Left renal pelvis (tissue), 4 donors: ENCODE results near the gene TBC1D5. TPM values are rescaled to one million over a fixed set of nuclear protein-coding genes. Genes with fewer than 3 reads are reported as not detected.
"Not testable (repeated sequence)": the region's sequence is repeated elsewhere in the genome, so short reads cannot be mapped to it uniquely, and the experiment has no call there.

Experiments
- DNase-seq, 4 donors: peaks; one replicate each; pipeline ENCODE4 v3.0.0-alpha.2; 2013; ENCODE audit warnings: low read depth in 4 of 4, low spot score in 3 of 4
- polyA plus RNA-seq, 4 donors: library from polyadenylated mRNA; unstranded; fragments of 120-200 nt; gene quantifications; one replicate each; pipeline ENCODE4 v1.2.1, GENCODE V29; 2013; ENCODE audit not compliant: insufficient read length in 4 of 4

TBC1D5 gene
- polyA plus RNA-seq, 4 donors: 43.0 to 58.2 (median 52.0) TPM

DNA sequence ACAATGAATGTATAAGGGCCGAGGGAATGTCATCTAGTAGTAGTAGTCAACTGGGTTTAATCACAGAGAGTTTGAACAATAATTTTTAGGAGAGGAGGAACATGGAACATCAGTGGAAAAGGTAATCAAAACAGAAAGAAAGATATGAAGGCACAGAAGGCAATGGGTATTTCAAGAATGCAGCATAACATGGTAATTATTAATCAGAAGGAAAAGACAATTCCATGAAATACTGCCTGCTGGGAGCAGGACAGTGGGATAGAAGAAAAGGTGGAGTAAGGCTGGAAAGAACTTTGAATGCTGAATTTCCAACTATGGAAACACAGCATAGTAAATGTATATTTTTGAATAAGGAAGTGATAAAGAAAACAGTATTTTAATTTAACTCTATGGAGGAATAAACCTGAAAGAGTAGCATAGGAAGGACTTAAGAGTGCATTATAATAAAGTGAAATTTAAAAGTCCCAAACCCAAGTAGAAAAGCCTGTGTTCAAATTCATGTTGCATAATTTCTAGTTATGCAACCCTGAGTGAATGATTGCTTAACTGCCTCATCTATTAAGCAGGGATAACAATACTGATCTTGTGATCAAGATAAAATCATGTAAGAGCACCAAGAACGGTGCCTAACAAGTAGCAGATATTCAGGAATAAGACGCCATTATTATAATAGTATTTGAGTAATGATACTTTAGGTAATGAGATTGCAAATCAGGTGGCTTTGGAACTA lies 357.7 kb downstream of the TBC1D5 start:
- no peak for DNase-seq

- DNase-seq: no peak
Measured at GRCh38 chr3:17373304-17373703, 369.1 kb downstream of the TBC1D5 start.

DNA sequence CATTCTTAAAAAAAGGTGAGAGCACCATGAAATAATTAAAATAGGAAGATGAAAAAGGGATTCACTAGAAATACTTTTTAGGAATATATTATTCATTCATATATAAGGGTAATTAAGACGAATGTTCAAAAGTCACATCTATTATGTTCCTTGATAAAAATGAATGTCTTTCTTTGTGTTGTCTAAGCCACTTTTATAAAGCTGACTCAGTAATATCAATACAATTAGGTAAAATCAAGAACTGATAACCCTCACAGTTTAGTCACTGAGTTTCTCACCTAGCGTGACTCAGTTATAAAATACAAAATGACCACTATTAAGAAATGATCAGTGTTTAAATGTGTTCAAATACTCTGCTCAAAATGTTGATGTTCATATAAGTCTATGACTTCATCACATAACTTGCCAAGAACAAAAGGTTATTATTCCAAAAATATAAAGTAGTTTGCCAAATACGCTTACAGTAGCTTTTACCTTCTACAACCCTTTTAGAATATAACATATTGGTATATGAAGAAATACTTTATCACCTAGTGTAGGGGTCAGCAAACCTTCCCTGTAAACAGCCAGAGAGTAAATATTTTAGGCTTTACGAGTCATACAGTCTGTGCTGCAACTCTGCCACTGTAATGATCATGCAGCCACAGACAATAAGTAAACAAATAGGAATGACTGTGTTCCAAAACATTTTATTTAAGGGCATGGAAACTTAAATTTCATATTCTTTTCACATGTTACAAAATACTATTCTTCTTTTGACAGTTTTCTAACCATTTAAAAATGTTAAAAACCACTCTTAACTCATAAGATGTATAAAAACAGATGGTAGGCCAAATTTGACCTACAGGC lies 369.8 kb downstream of the TBC1D5 start:
- no peak for DNase-seq

DNA sequence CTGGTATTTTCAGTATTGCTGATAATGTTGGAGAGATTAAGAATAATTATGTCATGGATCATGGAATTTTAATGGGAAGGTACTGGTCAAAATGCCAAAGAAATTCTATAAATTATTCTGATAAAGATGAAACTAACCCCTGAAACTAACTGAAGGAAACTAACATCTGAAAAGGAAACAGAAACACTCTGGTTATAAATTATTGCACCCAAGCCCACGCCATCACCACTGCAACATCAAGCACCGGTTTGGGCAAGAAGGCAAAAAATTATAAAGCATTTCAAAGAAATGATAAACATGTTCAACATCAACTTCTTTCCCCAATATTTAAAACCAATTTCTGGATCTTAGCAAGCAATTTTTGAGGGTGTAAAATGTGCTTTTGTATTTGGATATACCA lies 372.5 kb downstream of the TBC1D5 start:
- DNase-seq: no peak

DNA sequence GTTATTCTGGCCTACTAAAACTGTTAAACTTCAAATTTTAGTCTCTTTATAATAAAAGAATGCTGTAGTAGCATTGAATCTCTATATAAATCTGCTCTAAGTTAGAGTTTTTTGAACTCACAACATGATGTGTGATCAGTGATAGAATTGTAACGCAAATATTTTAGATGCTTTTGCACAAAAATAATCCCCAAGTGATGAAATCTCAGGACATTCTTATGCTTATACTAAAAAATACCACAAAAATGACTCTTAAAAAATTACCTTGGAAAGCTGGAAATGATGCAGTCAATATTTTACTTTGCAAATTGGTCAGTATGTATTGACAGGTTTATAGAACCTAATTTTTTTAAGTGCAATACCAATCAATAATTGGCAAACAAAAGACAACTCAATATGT lies 375.3 kb downstream of the TBC1D5 start:
- DNase-seq: no peak

DNA sequence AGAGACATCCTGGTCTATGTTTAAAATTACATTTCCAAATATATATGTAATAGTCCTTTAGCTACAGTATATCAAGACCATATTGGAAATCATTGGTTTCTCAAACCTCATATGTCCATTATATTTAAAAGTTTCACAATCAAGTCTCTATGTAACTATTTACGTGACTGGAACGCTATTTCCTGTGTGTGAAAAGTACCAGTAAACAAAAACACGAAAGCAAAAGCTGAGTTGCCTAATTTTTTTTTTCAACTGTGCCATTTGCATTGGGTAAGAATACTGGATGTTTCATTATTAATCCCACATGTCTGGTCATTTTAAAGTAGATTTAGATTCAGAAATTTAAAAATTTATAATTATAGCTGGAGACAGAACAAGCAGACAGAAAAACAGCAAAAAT lies 381.4 kb downstream of the TBC1D5 start:
- no peak for DNase-seq

GRCh38 chr3:17359911-17360310 lies 382.5 kb downstream of the TBC1D5 start:
- DNase-seq: no peak

DNA sequence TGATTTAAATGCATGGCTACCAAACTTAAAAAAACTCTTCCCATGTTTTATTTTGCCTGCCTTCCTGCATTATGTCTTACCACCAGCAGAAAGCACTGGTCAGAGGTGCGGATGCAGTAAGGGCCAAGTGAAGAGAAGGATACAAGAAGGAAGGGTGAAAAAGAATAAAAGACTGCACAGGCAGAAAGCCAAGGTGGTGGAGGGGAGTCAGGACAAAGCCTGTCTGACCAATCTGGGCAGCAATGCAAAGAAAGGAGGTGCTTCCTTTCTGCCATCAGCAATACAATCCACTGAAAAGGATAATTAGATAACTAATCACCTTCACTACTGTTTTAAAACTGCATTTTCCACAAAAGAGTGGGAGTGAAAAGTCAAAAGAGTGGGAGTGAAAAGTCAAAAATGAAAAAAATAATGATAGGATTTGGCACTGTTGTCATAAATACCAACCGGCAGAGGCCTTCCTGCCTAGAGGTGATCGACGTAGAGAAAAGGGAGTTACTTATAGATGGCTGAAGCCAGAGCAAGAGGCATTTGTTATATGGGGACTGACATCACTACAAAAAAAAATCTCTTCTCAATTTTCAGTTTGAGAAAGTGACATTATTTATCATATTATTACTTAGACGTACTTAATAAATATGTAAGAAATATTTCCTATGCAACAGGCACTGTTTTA lies 385.3 kb downstream of the TBC1D5 start:
- DNase-seq: no peak

DNA sequence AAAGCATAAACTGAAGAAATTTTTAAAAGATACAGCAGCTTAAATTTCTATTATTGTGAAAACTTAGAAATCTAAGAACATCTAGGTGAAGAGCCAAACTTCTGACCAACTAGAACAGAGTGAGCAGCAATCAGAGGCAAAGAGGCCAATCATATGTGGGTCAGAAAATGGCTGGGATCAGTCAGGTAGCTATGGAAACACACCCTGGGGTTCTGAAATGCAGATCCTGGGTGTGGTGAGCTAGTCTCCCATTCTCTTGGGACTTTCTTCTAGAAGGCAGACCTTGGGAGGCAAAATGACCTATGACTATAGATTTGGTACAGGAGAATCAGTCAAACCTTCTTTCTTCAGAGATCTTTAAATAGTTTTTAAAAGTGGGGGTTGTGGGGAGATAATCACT lies 385.8 kb downstream of the TBC1D5 start:
- no peak for DNase-seq

- DNase-seq: no peak
Measured at GRCh38 chr3:17355591-17355990, 386.8 kb downstream of the TBC1D5 start.

DNA sequence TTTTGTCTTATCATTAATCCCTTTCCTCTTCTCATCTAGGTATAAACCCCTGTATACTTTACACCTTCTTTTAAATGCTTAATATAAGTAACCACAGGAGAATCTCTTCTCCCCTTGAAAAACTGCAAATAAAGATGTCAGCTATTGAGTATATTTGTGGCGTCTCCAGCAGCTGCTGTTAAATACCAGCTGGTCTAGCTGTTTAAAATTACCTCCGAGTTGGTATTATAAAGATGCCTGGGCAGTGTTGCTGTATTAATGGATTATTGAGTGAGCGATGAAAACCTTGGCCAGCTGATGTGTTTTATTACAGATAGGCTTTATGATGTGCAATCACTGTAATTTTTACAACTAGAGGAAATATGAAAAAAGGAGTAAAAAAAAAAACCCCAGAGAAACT lies 388.1 kb downstream of the TBC1D5 start:
- no peak for DNase-seq

DNA sequence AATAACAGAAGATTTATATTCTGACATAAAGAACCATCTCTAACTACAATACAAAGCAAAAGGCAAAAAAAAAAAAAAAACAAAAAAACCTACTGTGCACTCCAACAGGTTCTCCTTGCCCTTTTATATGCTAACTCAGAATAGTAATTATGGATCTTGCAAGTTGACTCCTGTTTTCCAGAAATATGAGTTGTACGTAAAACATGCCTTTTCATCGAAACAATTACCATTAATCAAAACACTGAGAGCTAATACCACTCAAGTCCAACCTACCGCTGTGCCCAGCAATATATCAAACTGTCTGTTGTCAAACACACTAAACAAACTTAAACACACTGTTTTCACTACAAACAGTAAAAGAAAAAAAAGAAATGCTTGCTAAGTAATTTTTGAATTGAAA lies 389.8 kb downstream of the TBC1D5 start:
- no peak for DNase-seq

- not testable (repeated sequence) for DNase-seq
Measured at GRCh38 chr3:17351193-17351592, 391.2 kb downstream of the TBC1D5 start.

GRCh38 chr3:17349093-17349492 lies 393.3 kb downstream of the TBC1D5 start:
- DNase-seq: no peak

DNA sequence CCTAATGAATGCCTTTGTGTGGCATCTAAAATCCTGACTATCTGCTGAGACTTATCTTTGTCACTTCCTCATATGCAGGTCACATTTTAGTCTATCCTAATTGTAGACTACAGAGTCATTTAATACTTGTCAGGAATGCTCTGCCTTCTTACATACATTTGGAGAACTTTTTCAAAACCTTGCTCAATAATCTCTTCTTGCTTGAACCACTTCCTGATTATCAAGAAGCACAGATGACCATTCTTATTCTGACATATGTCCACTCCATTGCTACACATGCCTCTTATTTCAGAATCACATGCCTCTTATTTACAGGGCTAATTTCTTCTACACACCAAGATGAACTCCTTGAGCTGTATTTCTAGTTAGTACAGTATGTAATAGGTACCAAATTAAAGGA lies 400.3 kb downstream of the TBC1D5 start:
- no peak for DNase-seq

DNA sequence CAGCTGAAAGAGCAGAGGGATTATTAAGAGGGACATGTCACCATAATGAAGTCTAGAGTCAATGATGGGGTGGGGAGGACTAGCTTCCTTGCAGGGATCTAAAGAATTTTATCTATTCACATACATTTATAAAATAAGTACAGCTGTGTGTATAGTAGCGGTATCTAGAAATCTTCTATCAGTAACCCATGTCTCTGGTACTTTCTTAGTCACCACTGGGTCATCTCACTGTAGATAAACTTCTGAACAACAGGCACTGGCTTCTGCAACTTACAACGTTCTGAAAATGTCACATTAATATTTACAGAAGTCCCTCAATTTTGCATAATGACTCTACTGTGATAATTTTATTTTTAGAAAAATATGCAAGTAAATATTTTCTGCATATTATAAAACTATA lies 401.7 kb downstream of the TBC1D5 start:
- DNase-seq: no peak

- DNase-seq: no peak
Measured at GRCh38 chr3:17340261-17340660, 402.2 kb downstream of the TBC1D5 start.

DNA sequence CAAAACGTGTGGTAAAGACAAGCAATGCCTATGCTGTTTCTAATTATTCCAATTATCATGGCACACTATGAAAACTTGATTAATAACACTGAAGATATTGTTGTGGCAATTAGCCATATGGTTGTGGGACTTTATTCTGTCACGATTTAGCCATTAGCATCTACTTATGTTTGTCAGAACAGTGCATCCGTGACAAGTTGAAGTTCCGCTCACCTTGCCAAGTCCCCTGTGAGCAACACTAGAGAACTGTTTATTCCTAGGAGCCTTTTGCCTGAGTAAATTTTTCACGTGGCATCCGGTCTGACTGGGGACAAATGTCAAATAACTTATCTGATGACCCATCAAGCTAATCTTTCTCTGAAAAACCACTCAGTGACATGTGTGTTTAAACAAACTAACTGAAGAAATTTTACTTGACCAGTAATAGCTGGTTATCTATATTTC lies 403.3 kb downstream of the TBC1D5 start:
- no peak for DNase-seq

GRCh38 chr3:17336291-17336690 lies 406.1 kb downstream of the TBC1D5 start:
- DNase-seq: no peak

DNA sequence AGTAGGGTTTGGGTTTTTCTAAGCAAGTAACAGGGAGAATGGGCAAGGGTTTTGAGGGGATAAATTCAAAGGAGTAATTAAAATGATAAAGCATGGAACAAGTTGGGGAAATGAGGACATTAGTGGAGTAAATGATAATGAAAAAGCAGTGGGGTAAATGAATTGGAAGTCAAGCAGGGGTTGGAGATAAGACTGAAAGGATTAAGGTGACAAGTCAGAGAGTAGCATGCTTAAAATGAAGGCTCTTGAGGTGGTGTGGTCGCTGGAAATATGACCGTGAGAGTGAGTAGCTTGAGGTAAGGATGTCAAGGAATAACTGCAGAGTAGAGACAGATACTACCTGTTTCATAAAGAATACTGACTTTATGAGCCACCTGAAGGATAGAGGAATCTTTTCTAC lies 408.5 kb downstream of the TBC1D5 start:
- no peak for DNase-seq

- no peak for DNase-seq
Measured at GRCh38 chr3:17333446-17333845, 409.0 kb downstream of the TBC1D5 start.
